Measurements from ENCODE around the gene TRPM6.

GRCh38 chr9:74824654-74825053 lies 63.1 kb downstream of the TRPM6 start:
- TF ChIP-seq CTCF (IDR thresholded peaks at IDR 0.05) (no peak), POLR2A (IDR thresholded peaks at IDR 0.05) (no peak)
